Raji (cell line): ENCODE data around the gene AATK.

Source experiments
- POLR2A ChIP-seq: IDR thresholded peaks from 2 replicates; pipeline ENCODE4 v1.6.1; 2011; ENCODE audit warnings: low read depth, low read length, control low read depth; ENCODE audit not compliant: insufficient read depth

Gene AATK

GRCh38 chr17:81086789-81087551 lies 79.1 kb downstream of the AATK start:
- no peak for TF ChIP-seq POLR2A

DNA sequence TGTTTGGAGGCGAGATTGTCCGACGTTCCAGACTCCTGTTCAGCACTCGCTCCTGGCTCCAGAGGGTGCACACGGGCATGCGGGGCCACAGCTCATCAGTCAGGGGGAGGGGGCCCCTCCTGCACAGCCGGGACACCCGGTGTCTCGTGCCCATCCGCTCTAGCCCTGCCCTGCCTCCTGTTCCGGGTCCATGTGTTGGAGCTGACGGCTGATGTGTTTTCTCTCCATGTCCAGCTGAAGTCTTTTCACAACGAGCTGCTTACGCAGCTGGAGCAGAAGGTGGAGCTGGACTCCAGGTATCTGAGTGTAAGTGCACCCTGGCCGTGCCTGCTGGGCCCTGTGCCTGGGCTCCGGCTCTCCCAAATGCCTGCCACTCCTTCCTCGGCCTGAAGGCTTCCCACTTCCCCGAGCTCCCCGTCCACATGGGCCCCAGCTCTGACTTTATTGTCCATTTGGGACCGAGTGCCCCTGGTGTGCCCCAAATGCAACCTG lies 80.6 kb downstream of the AATK start:
- no peak for TF ChIP-seq POLR2A

GRCh38 chr17:81084680-81085419 lies 81.2 kb downstream of the AATK start:
- TF ChIP-seq POLR2A: no peak

- no peak for TF ChIP-seq POLR2A
Observed at GRCh38 chr17:81083125-81083765, 82.8 kb downstream of the AATK start.

GRCh38 chr17:81082177-81083073 lies 83.6 kb downstream of the AATK start:
- no peak for TF ChIP-seq POLR2A

DNA sequence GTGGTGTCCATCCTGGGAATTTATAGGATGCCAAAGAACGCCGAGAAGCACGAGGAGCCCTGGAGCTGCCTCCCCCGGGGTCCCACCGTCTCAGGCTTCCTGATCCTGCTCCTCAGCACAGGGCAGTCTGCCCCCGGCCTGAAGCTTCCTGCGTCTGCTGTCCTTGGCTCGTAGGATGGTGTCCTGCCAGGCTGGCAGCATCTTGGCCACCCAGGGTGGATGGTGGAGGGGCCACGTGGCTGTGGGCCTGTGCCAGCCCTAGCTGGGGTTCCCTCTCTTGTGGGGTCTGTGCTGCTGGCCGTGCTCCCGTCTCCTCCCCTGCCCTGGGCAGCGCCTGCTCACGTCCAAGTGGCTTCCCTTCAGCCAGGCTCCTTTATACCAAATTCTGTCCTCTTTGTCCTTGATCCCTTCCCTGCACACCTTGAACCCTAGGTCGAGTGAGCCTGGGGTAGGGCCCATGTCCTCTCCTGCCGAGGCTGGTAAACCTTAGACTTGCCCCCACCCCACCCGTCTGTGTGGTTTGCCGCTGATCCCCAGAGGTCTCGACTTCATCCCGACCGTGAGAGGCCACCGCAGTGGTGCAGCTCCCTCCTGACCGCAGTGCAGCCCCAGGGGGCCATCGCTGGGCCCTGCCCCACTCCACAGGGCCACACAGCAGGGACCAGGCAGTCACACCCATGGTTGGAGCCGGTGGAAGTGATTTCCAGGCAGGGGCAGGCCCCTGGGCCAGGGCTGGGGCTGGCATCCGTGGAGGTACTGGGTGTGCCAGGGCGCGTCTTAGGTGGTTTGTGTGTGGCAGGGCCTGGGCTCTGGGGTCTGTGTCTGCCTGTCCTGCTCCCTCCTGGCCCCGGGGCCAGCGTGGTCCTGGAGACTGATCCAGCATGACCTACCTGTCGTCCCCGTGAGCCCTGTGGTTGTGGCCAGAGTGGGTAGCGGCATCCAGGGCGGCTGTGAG lies 84.5 kb downstream of the AATK start:
- no peak for TF ChIP-seq POLR2A

- no peak for TF ChIP-seq POLR2A
Observed at GRCh38 chr17:81080019-81080418, 86.0 kb downstream of the AATK start.

GRCh38 chr17:81076141-81076679 lies 89.8 kb downstream of the AATK start:
- no peak for TF ChIP-seq POLR2A

- no peak for TF ChIP-seq POLR2A
Observed at GRCh38 chr17:81075307-81075706, 90.7 kb downstream of the AATK start.

- TF ChIP-seq POLR2A: no peak
Observed at GRCh38 chr17:81074875-81075274, 91.1 kb downstream of the AATK start.

DNA sequence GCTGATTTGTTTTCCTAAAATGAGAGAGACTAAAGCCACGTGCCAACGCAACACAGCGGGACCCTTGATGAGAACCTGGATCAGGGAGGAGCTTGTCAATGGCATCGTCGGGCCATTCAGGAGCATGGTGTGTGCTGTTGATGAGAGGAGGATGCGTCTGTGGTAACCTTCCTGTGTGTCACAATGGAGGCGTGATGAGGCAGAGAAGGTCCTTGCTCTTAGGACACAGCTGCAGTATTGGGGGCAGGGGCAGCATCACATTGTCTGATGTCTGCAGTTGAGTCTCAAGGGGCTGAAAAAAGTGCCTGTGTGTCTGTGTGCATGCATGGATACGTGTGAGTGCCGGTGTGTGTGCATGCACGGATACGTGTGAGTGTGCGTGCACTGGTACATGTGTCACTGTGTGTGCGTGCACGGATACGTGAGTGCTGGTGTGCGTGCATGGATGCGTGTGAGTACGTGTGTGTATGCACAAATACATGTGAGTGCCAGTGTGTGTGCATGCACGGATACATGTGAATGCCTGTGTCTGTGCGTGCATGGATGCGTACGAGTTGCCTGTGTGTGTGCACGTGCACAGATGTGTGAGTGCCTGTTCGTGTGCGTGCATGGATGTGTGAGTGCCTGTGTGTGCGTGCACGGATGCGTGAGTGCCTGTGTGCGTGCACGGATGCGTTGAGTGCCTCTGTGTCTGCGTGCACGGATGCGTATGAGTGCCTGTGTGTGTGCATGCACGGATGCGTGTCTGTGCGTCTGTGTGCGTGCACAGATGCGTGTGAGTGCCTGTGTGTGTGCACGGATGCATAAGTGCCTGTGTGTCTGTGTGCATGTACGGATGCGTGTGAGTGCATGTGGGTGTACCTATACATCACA lies 91.8 kb downstream of the AATK start:
- TF ChIP-seq POLR2A: no peak
